Measurements from ENCODE around the gene RBM20. TPM values are rescaled to one million over a fixed set of nuclear protein-coding genes. Genes with fewer than 3 reads are reported as not detected.

Gene RBM20
- total RNA-seq, 1 experiment from 2014 or later = 0.17 TPM

DNA sequence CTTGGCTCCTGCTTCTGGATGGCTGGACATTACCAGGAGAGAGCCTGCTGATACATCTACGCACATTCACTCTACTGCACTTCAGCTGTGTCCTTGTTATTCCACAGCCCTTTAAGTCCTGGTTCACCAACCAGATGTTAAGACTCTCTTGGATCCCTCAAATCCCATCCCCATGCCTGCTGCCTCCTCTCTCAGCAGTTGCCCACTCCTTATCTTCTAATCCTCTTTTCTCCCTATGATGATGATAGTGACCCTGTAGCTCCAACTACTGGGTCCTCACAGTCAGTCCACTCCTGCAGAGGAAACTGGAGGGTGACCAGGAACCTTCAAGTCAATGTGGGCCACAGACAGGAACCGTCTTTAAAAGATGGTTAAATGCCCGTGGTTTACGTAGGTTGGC, 131.3 kb downstream of the RBM20 start:
- no peaks in the 10 kb centered on the region for H3K9me3 ChIP-seq (ENCODE audit: control insufficient read depth, low read depth, low read length)
- no peaks in the 10 kb centered on the region for H3K27me3 ChIP-seq (ENCODE audit: insufficient read depth, low read length)
- H3K14ac ChIP-seq (ENCODE audit: insufficient read depth, low read length) = no peak overlapping the region
- no peak overlapping the region for H2BK120ac ChIP-seq (ENCODE audit: low read depth, low read length, poor library complexity, severe bottlenecking)
- Mint-ChIP-seq H3K4me3 (no peak overlapping the region), H3K27ac (no peak overlapping the region; a peak in 1 of 7 replicates), H3K9me3 (no peaks in the 10 kb centered on the region), H3K36me3 (ENCODE audit: insufficient read depth in 1 of 3, low read depth in 3 of 3) (no peaks in the 10 kb centered on the region), H3K27me3 (ENCODE audit: low read depth) (peaks cover 2% of the 10 kb centered on the region), H3K4me1 (no peaks in the 10 kb centered on the region)
- no peak overlapping the region for H3K27ac ChIP-seq (ENCODE audit: insufficient read length, low read depth, low read length)
- no peaks in the 10 kb centered on the region for H3K4me1 ChIP-seq (ENCODE audit: insufficient read depth, low read length)
- H2BK20ac ChIP-seq (ENCODE audit: low read depth, low read length, poor library complexity, severe bottlenecking) = no peak overlapping the region
- DNase-seq = no peak
- no peak overlapping the region for H4K91ac ChIP-seq (ENCODE audit: insufficient read length, low read depth, low read length)
- H3K18ac ChIP-seq (ENCODE audit: insufficient read length, low read depth, low read length) = no peak overlapping the region
- H3T11ph ChIP-seq (ENCODE audit: low read length) = no peak overlapping the region
- no peak overlapping the region for H3K23ac ChIP-seq (ENCODE audit: insufficient read length, low read depth, low read length)
- H2BK5ac ChIP-seq (ENCODE audit: insufficient read length, low read length) = no peak overlapping the region
- no peak overlapping the region for H3K4ac ChIP-seq (ENCODE audit: low read depth, low read length)
- no peak overlapping the region for H2BK12ac ChIP-seq (ENCODE audit: insufficient read length, low read depth, low read length)
- no peaks in the 10 kb centered on the region for H4K20me1 ChIP-seq (ENCODE audit: control insufficient read depth, insufficient read depth, insufficient read length)
- H2AK5ac ChIP-seq (ENCODE audit: insufficient read length, low read length) = no peak overlapping the region
- no peak overlapping the region for H4K5ac ChIP-seq (ENCODE audit: insufficient read length, low read depth, low read length)
- no peak overlapping the region for H3K9ac ChIP-seq (ENCODE audit: extremely low read depth, insufficient read length, low read length)
- H2BK15ac ChIP-seq (ENCODE audit: low read depth, low read length) = no peak overlapping the region
- TF ChIP-seq, protein P1, sequence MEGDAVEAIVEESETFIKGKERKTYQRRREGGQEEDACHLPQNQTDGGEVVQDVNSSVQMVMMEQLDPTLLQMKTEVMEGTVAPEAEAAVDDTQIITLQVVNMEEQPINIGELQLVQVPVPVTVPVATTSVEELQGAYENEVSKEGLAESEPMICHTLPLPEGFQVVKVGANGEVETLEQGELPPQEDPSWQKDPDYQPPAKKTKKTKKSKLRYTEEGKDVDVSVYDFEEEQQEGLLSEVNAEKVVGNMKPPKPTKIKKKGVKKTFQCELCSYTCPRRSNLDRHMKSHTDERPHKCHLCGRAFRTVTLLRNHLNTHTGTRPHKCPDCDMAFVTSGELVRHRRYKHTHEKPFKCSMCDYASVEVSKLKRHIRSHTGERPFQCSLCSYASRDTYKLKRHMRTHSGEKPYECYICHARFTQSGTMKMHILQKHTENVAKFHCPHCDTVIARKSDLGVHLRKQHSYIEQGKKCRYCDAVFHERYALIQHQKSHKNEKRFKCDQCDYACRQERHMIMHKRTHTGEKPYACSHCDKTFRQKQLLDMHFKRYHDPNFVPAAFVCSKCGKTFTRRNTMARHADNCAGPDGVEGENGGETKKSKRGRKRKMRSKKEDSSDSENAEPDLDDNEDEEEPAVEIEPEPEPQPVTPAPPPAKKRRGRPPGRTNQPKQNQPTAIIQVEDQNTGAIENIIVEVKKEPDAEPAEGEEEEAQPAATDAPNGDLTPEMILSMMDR (conservative IDR thresholded peaks at IDR 0.05) = no peak
- WGBS (ENCODE audit: extremely low coverage, insufficient read length, low lambda C conversion rate) = no CpG with 5 or more reads among the region's 4 CpGs
- H3K79me1 ChIP-seq (ENCODE audit: insufficient read depth, low read depth, low read length, poor library complexity, severe bottlenecking) = no peaks in the 10 kb centered on the region
- H3K56ac ChIP-seq (ENCODE audit: insufficient read length, low read depth, low read length) = no peak overlapping the region
- H3K23me2 ChIP-seq (ENCODE audit: insufficient read length, low read depth, low read length, poor library complexity, severe bottlenecking) = no peaks in the 10 kb centered on the region
- no peaks in the 10 kb centered on the region for H3K79me2 ChIP-seq (ENCODE audit: insufficient read depth, low read length)
- H4K8ac ChIP-seq (replicated peaks; ENCODE audit: insufficient read length, low read depth, low read length) = no peak overlapping the region
- no peak overlapping the region for H3K4me2 ChIP-seq (ENCODE audit: insufficient read depth, insufficient read length, low read length)
- H2AFZ ChIP-seq (ENCODE audit: low read length) = no peak overlapping the region
